Measurements from ENCODE around the gene ALDH1A1. TPM values are rescaled to one million over a fixed set of nuclear protein-coding genes. Genes with fewer than 3 reads are reported as not detected.

Gene ALDH1A1
- total and polyA plus RNA-seq, 2 of the 8 experiments (the other 6 are each of a cell fraction or from before 2014, with no cell fraction given), result 0.50 to 0.82 TPM

GRCh38 chr9:72960446-72960845 is 7.6 kb upstream of the ALDH1A1 start:
- Histone ChIP-seq H2AK5ac (ENCODE audit: low read depth, low read length) (no peak overlapping the region), H3K56ac (replicated peaks; ENCODE audit: insufficient read length, low read depth, low read length) (no peak overlapping the region), H3K79me1 (ENCODE audit: low read depth, low read length) (no peaks in the 10 kb centered on the region), H3K23me2 (ENCODE audit: low read depth, low read length) (no peaks in the 10 kb centered on the region), H3K36me3 (ENCODE audit: control insufficient read depth in 2 of 4, insufficient read depth in 4 of 4, low read length in 3 of 4) (no peaks in the 10 kb centered on the region), H2BK5ac (ENCODE audit: low read depth, low read length) (no peak overlapping the region), H3K27me3 (replicated peaks in 1 of 4; ENCODE audit: control insufficient read depth in 3 of 4, extremely low read depth in 1 of 4, insufficient read depth in 3 of 4, low read length in 3 of 4) (no peaks in the 10 kb centered on the region), H3K4ac (replicated peaks; ENCODE audit: insufficient read length, low read depth, low read length) (no peak overlapping the region), H4K91ac (replicated peaks; ENCODE audit: insufficient read length, low read length) (no peak overlapping the region), H3K79me2 (ENCODE audit: control insufficient read depth in 1 of 2, insufficient read depth in 2 of 2, low read length in 2 of 2) (no peaks in the 10 kb centered on the region), H3K9me3 (ENCODE audit: insufficient read depth in 2 of 2, low read depth in 1 of 2, low read length in 1 of 2) (peaks cover 7 to 9% of the 10 kb centered on the region in 2 experiments; a peak in 3 of 4 replicates), H2BK15ac (ENCODE audit: low read length) (no peak overlapping the region), H4K20me1 (replicated peaks in 1 of 2; ENCODE audit: control insufficient read depth in 1 of 2, insufficient read depth in 2 of 2, low read length in 2 of 2) (no peaks in the 10 kb centered on the region), H3K27ac (ENCODE audit: low read depth, low read length) (no peak overlapping the region), H3K9ac (replicated peaks in 1 of 4; ENCODE audit: extremely low read depth in 1 of 4, low read depth in 3 of 4, low read length in 3 of 4) (no peak overlapping the region), H3K14ac (ENCODE audit: insufficient read length) (no peak overlapping the region), H2BK120ac (replicated peaks; ENCODE audit: low read depth, low read length) (no peak overlapping the region), H2BK20ac (ENCODE audit: low read length) (no peak overlapping the region), H4K8ac (ENCODE audit: extremely low read depth, insufficient read depth, low read length) (no peak overlapping the region), H3K18ac (ENCODE audit: extremely low read depth, low read length) (no peak overlapping the region), H4K5ac (ENCODE audit: insufficient read length, low read depth, low read length) (no peak overlapping the region), H3K4me3 (ENCODE audit: extremely low read depth in 1 of 4, insufficient read depth in 2 of 4, low read depth in 3 of 4, low read length in 4 of 4) (no peak overlapping the region), H3K4me1 (replicated peaks in 1 of 4; ENCODE audit: control insufficient read depth in 3 of 4, insufficient read depth in 4 of 4, low read length in 3 of 4) (no peaks in the 10 kb centered on the region), H3K23ac (ENCODE audit: insufficient read length) (no peak overlapping the region), H2AFZ (ENCODE audit: low read length) (no peak overlapping the region), H3K4me2 (ENCODE audit: insufficient read depth in 1 of 2, low read depth in 2 of 2, low read length in 2 of 2) (no peak overlapping the region), H2BK12ac (ENCODE audit: low read depth, low read length) (no peak overlapping the region)
- TF ChIP-seq JUN (IDR thresholded peaks at IDR 0.05; ENCODE audit: low read depth, low read length) (no peak), HDAC2 (IDR thresholded peaks at IDR 0.05; ENCODE audit: borderline replicate concordance in 1 of 2, low read depth in 2 of 2, low read length in 2 of 2) (no peak), EZH2 (IDR thresholded peaks at IDR 0.05; ENCODE audit: low read depth, low read length, severe bottlenecking) (no peak), SIRT6 (IDR thresholded peaks at IDR 0.05; ENCODE audit: low read length) (no peak), SP2 (IDR thresholded peaks at IDR 0.05; ENCODE audit: low read length) (no peak), CEBPB (IDR thresholded peaks at IDR 0.05; ENCODE audit: low read depth, low read length) (no peak), MAFK (IDR thresholded peaks at IDR 0.05; ENCODE audit: low read depth, low read length) (no peak), SAP30 (IDR thresholded peaks at IDR 0.05; ENCODE audit: insufficient read depth, insufficient replicate concordance, low read length) (no peak)
- ChIA-PET CTCF (ENCODE audit: partially characterized antibody) (no interaction called here), POLR2A (ENCODE audit: partially characterized antibody) (no interaction called here)
- 88% methylated on average over 4 of the region's 4 CpGs; no CpG with 5 or more reads in 1 of the 2 experiments for WGBS, 2 experiments (ENCODE audit: extremely low coverage in 1 of 2, insufficient coverage in 1 of 2, insufficient read length in 1 of 2, insufficient replicate concordance in 2 of 2, low coverage in 1 of 2, low lambda C conversion rate in 2 of 2, missing lambda C conversion rate in 1 of 2)
- no peak for FAIRE-seq
- DNase-seq (ENCODE audit: low read depth in 1 of 2, low spot score in 2 of 2), result no peak

Data from H1 (cell line).